T-helper 2 cell treated with Interferon-gamma antibody and Interleukin-4, amounts not matched to agents 5 μg/mL and 100 μg/mL, for 36 hours (primary cell): ENCODE data around the gene ANK2.

Experiments used
- DNase-seq: peaks from one replicate; pipeline ENCODE4 v3.0.0; 2021; ENCODE audit warnings: low spot score
- H3K27ac Mint-ChIP-seq: one replicate; pipeline ENCODE4 v1.8.0; 2021; ENCODE audit warnings: mild to moderate bottlenecking, mixed read lengths
- H3K27me3 Mint-ChIP-seq: one replicate; pipeline ENCODE4 v1.8.0; 2021; ENCODE audit warnings: low read depth, mixed read lengths
- H3K36me3 Mint-ChIP-seq: one replicate; pipeline ENCODE4 v1.8.0; 2021; ENCODE audit warnings: low read depth, mixed read lengths
- H3K4me1 Mint-ChIP-seq: one replicate; pipeline ENCODE4 v1.8.0; 2021; ENCODE audit warnings: low read depth, mixed read lengths
- H3K4me3 Mint-ChIP-seq: one replicate; pipeline ENCODE4 v1.8.0; 2022; ENCODE audit warnings: mild to moderate bottlenecking, moderate library complexity, mixed read lengths
- H3K9me3 Mint-ChIP-seq: one replicate; pipeline ENCODE4 v1.8.0; 2021; ENCODE audit warnings: mixed read lengths

ANK2 gene

GRCh38 chr4:113125418-113125817 lies 76.0 kb downstream of the ANK2 start:
- Mint-ChIP-seq H3K27me3 (no peaks in the 10 kb centered on the region), H3K27ac (no peak overlapping the region), H3K9me3 (no peaks in the 10 kb centered on the region), H3K36me3 (no peaks in the 10 kb centered on the region), H3K4me1 (no peaks in the 10 kb centered on the region), H3K4me3 (no peak overlapping the region)
- no peak for DNase-seq

GRCh38 chr4:113131136-113131535 lies 81.7 kb downstream of the ANK2 start:
- Mint-ChIP-seq H3K4me1 (no peaks in the 10 kb centered on the region), H3K4me3 (no peak overlapping the region), H3K27me3 (peaks cover 9% of the 10 kb centered on the region), H3K27ac (no peak overlapping the region), H3K9me3 (no peaks in the 10 kb centered on the region), H3K36me3 (no peaks in the 10 kb centered on the region)
- DNase-seq: no peak

- H3K27ac Mint-ChIP-seq: no peak overlapping the region
- H3K4me1 Mint-ChIP-seq: no peaks in the 10 kb centered on the region
- H3K9me3 Mint-ChIP-seq: no peaks in the 10 kb centered on the region
- no peak for DNase-seq
- peaks cover 9% of the 10 kb centered on the region for H3K27me3 Mint-ChIP-seq
- no peak overlapping the region for H3K4me3 Mint-ChIP-seq
- no peaks in the 10 kb centered on the region for H3K36me3 Mint-ChIP-seq
These were observed 82.2 kb downstream of the ANK2 start for GRCh38 chr4:113131621-113132020.

GRCh38 chr4:113141901-113142346 lies 92.5 kb downstream of the ANK2 start:
- Mint-ChIP-seq H3K4me3 (no peak overlapping the region), H3K27me3 (peaks cover 2% of the 10 kb centered on the region), H3K27ac (no peak overlapping the region), H3K36me3 (no peaks in the 10 kb centered on the region), H3K4me1 (peaks cover 10% of the 10 kb centered on the region), H3K9me3 (no peaks in the 10 kb centered on the region)
- no peak for DNase-seq

- peaks cover 2% of the 10 kb centered on the region for H3K27me3 Mint-ChIP-seq
- H3K4me3 Mint-ChIP-seq: no peak overlapping the region
- DNase-seq: no peak
- H3K4me1 Mint-ChIP-seq: peaks cover 12% of the 10 kb centered on the region
- no peaks in the 10 kb centered on the region for H3K9me3 Mint-ChIP-seq
- H3K36me3 Mint-ChIP-seq: no peaks in the 10 kb centered on the region
- no peak overlapping the region for H3K27ac Mint-ChIP-seq
These were observed 92.9 kb downstream of the ANK2 start for GRCh38 chr4:113142351-113142750.

- H3K36me3 Mint-ChIP-seq: no peaks in the 10 kb centered on the region
- H3K4me1 Mint-ChIP-seq: peaks cover 12% of the 10 kb centered on the region
- H3K27me3 Mint-ChIP-seq: peaks cover 2% of the 10 kb centered on the region
- DNase-seq: no peak
- H3K27ac Mint-ChIP-seq: no peak overlapping the region
- H3K4me3 Mint-ChIP-seq: no peak overlapping the region
- no peaks in the 10 kb centered on the region for H3K9me3 Mint-ChIP-seq
These were observed 94.6 kb downstream of the ANK2 start for GRCh38 chr4:113144091-113144490.

GRCh38 chr4:113145147-113145518 lies 95.7 kb downstream of the ANK2 start:
- peaks cover 2% of the 10 kb centered on the region for H3K27me3 Mint-ChIP-seq
- H3K4me3 Mint-ChIP-seq: no peak overlapping the region
- H3K36me3 Mint-ChIP-seq: no peaks in the 10 kb centered on the region
- H3K9me3 Mint-ChIP-seq: no peaks in the 10 kb centered on the region
- no peak overlapping the region for H3K27ac Mint-ChIP-seq
- DNase-seq: no peak
- peaks cover 12% of the 10 kb centered on the region for H3K4me1 Mint-ChIP-seq

- no peak for DNase-seq
These were observed 96.3 kb downstream of the ANK2 start for GRCh38 chr4:113145519-113146291.

GRCh38 chr4:113146876-113147358 lies 97.5 kb downstream of the ANK2 start:
- H3K27ac Mint-ChIP-seq: peak overlapping the region; percentile 89

More at GRCh38 chr4:113145519-113146291, 96.3 kb downstream of the ANK2 start:
- no peaks in the 10 kb centered on the region for H3K9me3 Mint-ChIP-seq
- H3K27me3 Mint-ChIP-seq: peaks cover 2% of the 10 kb centered on the region
- H3K27ac Mint-ChIP-seq: no peak overlapping the region
- H3K4me3 Mint-ChIP-seq: no peak overlapping the region
- H3K4me1 Mint-ChIP-seq: peaks cover 12% of the 10 kb centered on the region
- no peaks in the 10 kb centered on the region for H3K36me3 Mint-ChIP-seq

GRCh38 chr4:113147498-113148111 lies 98.2 kb downstream of the ANK2 start:
- no peaks in the 10 kb centered on the region for H3K36me3 Mint-ChIP-seq
- no peak for DNase-seq
- peaks cover 2% of the 10 kb centered on the region for H3K27me3 Mint-ChIP-seq
- H3K9me3 Mint-ChIP-seq: no peaks in the 10 kb centered on the region
- no peak overlapping the region for H3K4me3 Mint-ChIP-seq
- H3K4me1 Mint-ChIP-seq: peaks cover 12% of the 10 kb centered on the region
- H3K27ac Mint-ChIP-seq: no peak overlapping the region

More at GRCh38 chr4:113146876-113147358, 97.5 kb downstream of the ANK2 start:
- peaks cover 12% of the 10 kb centered on the region for H3K4me1 Mint-ChIP-seq
- H3K4me3 Mint-ChIP-seq: peak overlapping the region; percentile 83
- H3K9me3 Mint-ChIP-seq: no peaks in the 10 kb centered on the region
- peak; percentile 9 for DNase-seq
- no peaks in the 10 kb centered on the region for H3K36me3 Mint-ChIP-seq
- peaks cover 2% of the 10 kb centered on the region for H3K27me3 Mint-ChIP-seq

GRCh38 chr4:113148925-113149324 lies 99.5 kb downstream of the ANK2 start:
- no peak for DNase-seq
- Mint-ChIP-seq H3K4me1 (peaks cover 12% of the 10 kb centered on the region), H3K27ac (no peak overlapping the region), H3K9me3 (no peaks in the 10 kb centered on the region), H3K36me3 (no peaks in the 10 kb centered on the region), H3K27me3 (peaks cover 1% of the 10 kb centered on the region), H3K4me3 (no peak overlapping the region)

- Mint-ChIP-seq H3K27me3 (no peaks in the 10 kb centered on the region), H3K9me3 (no peaks in the 10 kb centered on the region), H3K4me1 (no peaks in the 10 kb centered on the region), H3K36me3 (no peaks in the 10 kb centered on the region), H3K4me3 (no peak overlapping the region), H3K27ac (no peak overlapping the region)
- no peak for DNase-seq
These were observed 104.2 kb downstream of the ANK2 start for GRCh38 chr4:113153529-113154101.

GRCh38 chr4:113154281-113154680 lies 104.8 kb downstream of the ANK2 start:
- H3K4me1 Mint-ChIP-seq: no peaks in the 10 kb centered on the region
- no peaks in the 10 kb centered on the region for H3K36me3 Mint-ChIP-seq
- H3K4me3 Mint-ChIP-seq: no peak overlapping the region
- no peaks in the 10 kb centered on the region for H3K9me3 Mint-ChIP-seq
- no peak for DNase-seq
- no peak overlapping the region for H3K27ac Mint-ChIP-seq
- no peaks in the 10 kb centered on the region for H3K27me3 Mint-ChIP-seq
